ENCODE data around the gene POLR2L. TPM values are rescaled to one million over a fixed set of nuclear protein-coding genes. Genes with fewer than 3 reads are reported as not detected.

Gene POLR2L
- total and polyA plus RNA-seq, 2 experiments from 2014 or later: 113 to 804 TPM

DNA sequence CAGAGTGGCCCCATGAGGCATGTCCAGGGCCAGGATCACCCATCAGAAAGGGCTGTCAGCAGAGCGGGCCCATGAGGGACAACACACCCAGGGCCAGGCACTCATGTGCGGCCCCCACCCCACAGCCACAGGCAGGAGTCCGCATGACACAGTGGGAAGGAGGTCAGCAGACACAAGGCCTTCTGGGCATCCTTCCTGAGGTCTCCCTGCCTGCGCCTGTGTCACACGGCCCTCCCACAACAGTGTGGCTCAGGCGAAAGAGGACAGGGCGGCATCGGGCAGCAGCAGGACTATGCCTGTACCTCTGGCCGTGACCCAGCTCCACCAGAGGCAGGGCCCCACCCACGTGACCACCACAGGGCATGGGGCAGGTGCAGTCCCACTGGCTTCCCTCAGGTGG, 41.2 kb upstream of the POLR2L start:
- Histone ChIP-seq H4K20me1 (ENCODE audit: insufficient read depth) (no peaks in the 10 kb centered on the region), H3K9ac (no peak overlapping the region), H3K79me2 (ENCODE audit: insufficient read depth) (no peaks in the 10 kb centered on the region), H2AFZ (no peak overlapping the region), H3K4me2 (ENCODE audit: unreplicated experiment) (no peak overlapping the region), H3K27ac (no peak overlapping the region), H3K9me2 (ENCODE audit: insufficient read depth) (no peaks in the 10 kb centered on the region), H3F3A (ENCODE audit: insufficient read depth) (no peaks in the 10 kb centered on the region), H3K36me3 (ENCODE audit: low read depth) (no peaks in the 10 kb centered on the region), H3K27me3 (replicated peaks; ENCODE audit: insufficient read depth) (no peaks in the 10 kb centered on the region), H3K4me1 (ENCODE audit: insufficient read depth) (no peaks in the 10 kb centered on the region), H3K9me3 (ENCODE audit: low read depth) (no peaks in the 10 kb centered on the region), H3K4me3 (no peak overlapping the region)
- DNase-seq: no peak
- 88% methylated on average over 8 to 10 of the region's 10 CpGs for WGBS, 2 experiments (ENCODE audit: low coverage in 1 of 2, low lambda C conversion rate in 2 of 2, missing lambda C conversion rate in 2 of 2)
- in situ Hi-C loops (cut with MboI): no loop called here
- TF ChIP-seq EZH2 (IDR thresholded peaks at IDR 0.05; ENCODE audit: insufficient read depth, poor library complexity, severe bottlenecking) (no peak), EZH2phosphoT487 (IDR thresholded peaks at IDR 0.05; ENCODE audit: insufficient read depth, low read depth) (no peak)

DNA sequence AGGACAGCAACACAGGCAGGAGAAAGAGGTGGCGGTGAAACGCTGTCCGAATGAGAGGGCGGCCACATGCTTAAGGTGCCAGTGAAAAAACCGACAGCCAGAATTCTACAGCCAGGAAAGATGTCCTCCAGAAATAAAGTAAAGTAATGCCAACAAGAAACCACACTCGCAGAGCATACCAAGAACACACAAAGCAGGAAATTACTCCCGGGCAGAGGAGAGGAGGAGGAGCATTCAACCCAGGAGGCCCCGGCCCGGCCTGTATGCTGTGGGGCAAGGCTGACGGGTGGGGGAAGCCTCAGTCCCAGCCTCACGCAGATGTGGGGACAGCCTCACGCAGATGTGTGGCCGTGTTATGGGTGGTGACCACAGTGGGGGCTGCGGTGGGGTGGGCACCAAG, 40.3 kb upstream of the POLR2L start:
- no peak for DNase-seq
- Histone ChIP-seq H2AFZ (no peak overlapping the region), H3K9ac (no peak overlapping the region), H3K27ac (no peak overlapping the region), H3F3A (ENCODE audit: insufficient read depth) (no peaks in the 10 kb centered on the region), H3K4me1 (ENCODE audit: insufficient read depth) (no peaks in the 10 kb centered on the region), H3K9me3 (ENCODE audit: low read depth) (no peaks in the 10 kb centered on the region), H3K4me3 (no peak overlapping the region), H3K36me3 (ENCODE audit: low read depth) (no peaks in the 10 kb centered on the region; the same call in 1 of the 2 replicates), H3K27me3 (replicated peaks; ENCODE audit: insufficient read depth) (no peaks in the 10 kb centered on the region), H3K4me2 (ENCODE audit: unreplicated experiment) (no peak overlapping the region), H3K79me2 (ENCODE audit: insufficient read depth) (no peaks in the 10 kb centered on the region), H3K9me2 (ENCODE audit: insufficient read depth) (no peaks in the 10 kb centered on the region), H4K20me1 (ENCODE audit: insufficient read depth) (no peaks in the 10 kb centered on the region)
- 75 to 78% methylated on average over 9 to 14 of the region's 14 CpGs for WGBS, 2 experiments (ENCODE audit: low coverage in 1 of 2, low lambda C conversion rate in 2 of 2, missing lambda C conversion rate in 2 of 2)
- TF ChIP-seq EZH2phosphoT487 (IDR thresholded peaks at IDR 0.05; ENCODE audit: insufficient read depth, low read depth): no peak
- TF ChIP-seq EZH2 (IDR thresholded peaks at IDR 0.05; ENCODE audit: insufficient read depth, poor library complexity, severe bottlenecking): no peak
- in situ Hi-C loops (cut with MboI): no loop called here

DNA sequence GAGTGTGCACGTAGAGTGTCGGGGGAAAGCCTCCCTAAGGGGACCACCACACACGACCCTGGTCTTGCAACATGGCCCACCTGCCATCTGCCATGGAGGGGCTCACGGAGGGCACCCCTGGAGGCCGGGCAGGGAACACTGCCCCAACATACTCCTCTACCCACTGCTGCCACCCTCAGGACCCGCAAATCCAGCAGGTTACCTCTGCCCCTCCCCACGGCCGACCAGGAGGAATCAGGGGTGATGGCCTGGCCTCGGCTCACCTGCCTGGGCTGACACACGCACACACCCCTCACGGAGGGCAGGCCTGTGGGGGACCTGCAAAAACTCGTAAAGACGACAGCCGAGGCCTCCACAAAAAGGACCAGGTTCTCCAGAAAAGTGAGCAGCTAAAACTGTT, 38.1 kb upstream of the POLR2L start:
- no peaks in the 10 kb centered on the region for H3K9me2 ChIP-seq (ENCODE audit: insufficient read depth)
- no peaks in the 10 kb centered on the region for H3F3A ChIP-seq (ENCODE audit: insufficient read depth)
- H3K27ac ChIP-seq: no peak overlapping the region
- no peaks in the 10 kb centered on the region for H3K4me1 ChIP-seq (ENCODE audit: insufficient read depth)
- 90 to 92% methylated on average over 11 to 14 of the region's 14 CpGs for WGBS, 2 experiments (ENCODE audit: low coverage in 1 of 2, low lambda C conversion rate in 2 of 2, missing lambda C conversion rate in 2 of 2)
- no peaks in the 10 kb centered on the region for H4K20me1 ChIP-seq (ENCODE audit: insufficient read depth)
- no peak overlapping the region for H3K4me3 ChIP-seq
- in situ Hi-C loops (cut with MboI): no loop called here
- no peaks in the 10 kb centered on the region; the same call in 1 of the 2 replicates for H3K36me3 ChIP-seq (ENCODE audit: low read depth)
- no peaks in the 10 kb centered on the region for H3K27me3 ChIP-seq (replicated peaks; ENCODE audit: insufficient read depth)
- TF ChIP-seq EZH2phosphoT487 (IDR thresholded peaks at IDR 0.05; ENCODE audit: insufficient read depth, low read depth) (no peak), EZH2 (IDR thresholded peaks at IDR 0.05; ENCODE audit: insufficient read depth, poor library complexity, severe bottlenecking) (no peak)
- H3K4me2 ChIP-seq (ENCODE audit: unreplicated experiment): no peak overlapping the region
- H3K9me3 ChIP-seq (ENCODE audit: low read depth): no peaks in the 10 kb centered on the region
- no peak for DNase-seq
- H3K9ac ChIP-seq: no peak overlapping the region
- H2AFZ ChIP-seq: no peak overlapping the region
- no peaks in the 10 kb centered on the region for H3K79me2 ChIP-seq (ENCODE audit: insufficient read depth)

GRCh38 chr11:877565-877964, 35.2 kb upstream of the POLR2L start:
- no peak for DNase-seq
- Histone ChIP-seq H3F3A (ENCODE audit: insufficient read depth) (no peaks in the 10 kb centered on the region), H2AFZ (no peak overlapping the region), H4K20me1 (ENCODE audit: insufficient read depth) (no peaks in the 10 kb centered on the region), H3K36me3 (ENCODE audit: low read depth) (no peaks in the 10 kb centered on the region; the same call in 1 of the 2 replicates), H3K79me2 (ENCODE audit: insufficient read depth) (no peaks in the 10 kb centered on the region), H3K9ac (no peak overlapping the region), H3K9me3 (ENCODE audit: low read depth) (no peaks in the 10 kb centered on the region), H3K4me3 (no peak overlapping the region), H3K9me2 (ENCODE audit: insufficient read depth) (no peaks in the 10 kb centered on the region), H3K27me3 (replicated peaks; ENCODE audit: insufficient read depth) (no peaks in the 10 kb centered on the region), H3K4me1 (ENCODE audit: insufficient read depth) (no peaks in the 10 kb centered on the region), H3K27ac (no peak overlapping the region), H3K4me2 (ENCODE audit: unreplicated experiment) (no peak overlapping the region)
- TF ChIP-seq EZH2phosphoT487 (IDR thresholded peaks at IDR 0.05; ENCODE audit: insufficient read depth, low read depth): no peak
- no peak for TF ChIP-seq EZH2 (IDR thresholded peaks at IDR 0.05; ENCODE audit: insufficient read depth, poor library complexity, severe bottlenecking)
- in situ Hi-C loops (cut with MboI): no loop called here
- 94 to 100% methylated on average over 1 to 11 of the region's 11 CpGs for WGBS, 2 experiments (ENCODE audit: low coverage in 1 of 2, low lambda C conversion rate in 2 of 2, missing lambda C conversion rate in 2 of 2)

DNA sequence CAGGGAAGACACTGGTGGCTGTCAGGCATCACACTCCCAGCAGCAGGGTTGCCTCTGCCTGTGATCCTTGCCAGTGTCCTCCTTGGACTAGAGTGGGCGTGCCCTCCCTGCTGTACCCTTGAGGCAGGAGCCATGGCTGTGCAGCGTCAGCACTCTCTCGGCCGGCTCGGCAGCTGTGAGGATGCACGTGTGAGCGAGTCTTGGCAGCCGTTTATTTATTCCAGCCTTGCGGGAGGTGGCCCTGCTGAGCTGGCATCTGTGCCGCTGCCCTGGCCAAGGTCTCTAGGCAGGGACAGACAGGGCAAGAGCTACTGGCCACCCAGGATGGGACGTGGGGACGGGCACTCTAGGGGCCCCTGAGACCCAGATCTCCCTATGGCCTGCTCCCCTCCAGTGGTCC, 34.2 kb upstream of the POLR2L start:
- H2AFZ ChIP-seq: no peak overlapping the region
- H3K79me2 ChIP-seq (ENCODE audit: insufficient read depth): no peaks in the 10 kb centered on the region
- H3K9ac ChIP-seq: no peak overlapping the region
- no peaks in the 10 kb centered on the region for H4K20me1 ChIP-seq (ENCODE audit: insufficient read depth)
- no peaks in the 10 kb centered on the region for H3K9me2 ChIP-seq (ENCODE audit: insufficient read depth)
- TF ChIP-seq EZH2phosphoT487 (IDR thresholded peaks at IDR 0.05; ENCODE audit: insufficient read depth, low read depth): no peak
- no peak for TF ChIP-seq EZH2 (IDR thresholded peaks at IDR 0.05; ENCODE audit: insufficient read depth, poor library complexity, severe bottlenecking)
- in situ Hi-C loops (cut with MboI): no loop called here
- H3K27ac ChIP-seq: no peak overlapping the region
- no peak overlapping the region for H3K4me2 ChIP-seq (ENCODE audit: unreplicated experiment)
- no peaks in the 10 kb centered on the region for H3K9me3 ChIP-seq (ENCODE audit: low read depth)
- H3K27me3 ChIP-seq (replicated peaks; ENCODE audit: insufficient read depth): no peaks in the 10 kb centered on the region
- no peaks in the 10 kb centered on the region for H3K4me1 ChIP-seq (ENCODE audit: insufficient read depth)
- H3F3A ChIP-seq (ENCODE audit: insufficient read depth): no peaks in the 10 kb centered on the region
- no peak overlapping the region for H3K4me3 ChIP-seq
- peak; percentile 44 for DNase-seq
- H3K36me3 ChIP-seq (ENCODE audit: low read depth): no peaks in the 10 kb centered on the region; the same call in 1 of the 2 replicates
- 46 to 51% methylated on average over 12 of the region's 12 CpGs for WGBS, 2 experiments (ENCODE audit: low coverage in 1 of 2, low lambda C conversion rate in 2 of 2, missing lambda C conversion rate in 2 of 2)

Measured in GM23248 (cell line).